Neural progenitor cell (in vitro differentiated cells): ENCODE data around the gene ARMCX1. TPM values are rescaled to one million over a fixed set of nuclear protein-coding genes. Genes with fewer than 3 reads are reported as not detected.
"Not testable (repeated sequence)": the region's sequence is repeated elsewhere in the genome, so short reads cannot be mapped to it uniquely, and the experiment has no call there.

Experiments used
- DNase-seq: peaks from one replicate; pipeline ENCODE4 v3.0.0-alpha.2; 2016; ENCODE audit warnings: low spot score
- H2AFZ ChIP-seq: fragments of 200-600 bp; sonication (generic); replicated peaks from 2 replicates; pipeline ENCODE4 v1.6.1; 2016; ENCODE audit warnings: antibody characterized with exemption
- H3F3A ChIP-seq: fragments of 200-600 bp; sonication (generic); 2 replicates; pipeline ENCODE4 v1.6.1; 2016; ENCODE audit warnings: antibody characterized with exemption, low read depth
- H3K27ac ChIP-seq: fragments of 200-600 bp; sonication (generic); 2 replicates; pipeline ENCODE4 v1.5.1; 2016; ENCODE audit warnings: mild to moderate bottlenecking
- H3K27me3 ChIP-seq: fragments of 200-600 bp; sonication (generic); 2 replicates; pipeline ENCODE4 v1.6.1; 2016; ENCODE audit warnings: mild to moderate bottlenecking, moderate library complexity
- H3K36me3 ChIP-seq: fragments of 200-600 bp; sonication (generic); 2 replicates; pipeline ENCODE4 v1.5.1; 2016
- H3K4me1 ChIP-seq: fragments of 200-600 bp; sonication (generic); 2 replicates; pipeline ENCODE4 v1.6.1; 2016; ENCODE audit warnings: mixed run types
- H3K4me2 ChIP-seq: fragments of 200-600 bp; sonication (generic); 2 replicates; pipeline ENCODE4 v1.6.1; 2016
- H3K4me3 ChIP-seq: fragments of 200-600 bp; sonication (generic); 2 replicates; pipeline ENCODE4 v1.5.1; 2016
- H3K79me2 ChIP-seq: fragments of 200-600 bp; sonication (generic); 2 replicates; pipeline ENCODE4 v1.6.1; 2016; ENCODE audit warnings: low read depth
- H3K9ac ChIP-seq: fragments of 200-600 bp; sonication (generic); 2 replicates; pipeline ENCODE4 v1.6.1; 2016
- H3K9me3 ChIP-seq: fragments of 200-600 bp; sonication (generic); 2 replicates; pipeline ENCODE4 v1.5.1; 2016; ENCODE audit warnings: low read depth
- H4K20me1 ChIP-seq: fragments of 200-600 bp; sonication (generic); 2 replicates; pipeline ENCODE4 v1.6.1; 2016; ENCODE audit warnings: low read depth
- H3K27ac Mint-ChIP-seq: 3 replicates; pipeline ENCODE4 v1.8.0; 2021; ENCODE audit warnings: mixed read lengths
- H3K27me3 Mint-ChIP-seq: 2 replicates; pipeline ENCODE4 v1.8.0; 2022; ENCODE audit warnings: low read depth, mild to moderate bottlenecking, inconsistent platforms, moderate library complexity, mixed read lengths; ENCODE audit not compliant: insufficient read depth
- H3K36me3 Mint-ChIP-seq: 3 replicates; pipeline ENCODE4 v1.8.0; 2021; ENCODE audit warnings: mixed read lengths
- H3K4me1 Mint-ChIP-seq: 3 replicates; pipeline ENCODE4 v1.8.0; 2021; ENCODE audit warnings: mixed read lengths
- H3K4me3 Mint-ChIP-seq: 3 replicates; pipeline ENCODE4 v1.8.0; 2021; ENCODE audit warnings: mild to moderate bottlenecking, moderate library complexity, mixed read lengths
- H3K9me3 Mint-ChIP-seq: 3 replicates; pipeline ENCODE4 v1.8.0; 2020; ENCODE audit warnings: mixed read lengths
- EZH2 ChIP-seq: fragments of 200-600 bp; sonication (generic); IDR thresholded peaks from 2 replicates; pipeline ENCODE4 v1.6.1; 2017; ENCODE audit warnings: antibody characterized with exemption, mild to moderate bottlenecking, moderate library complexity
- EZH2phosphoT487 ChIP-seq: fragments of 200-600 bp; sonication (generic); IDR thresholded peaks from 2 replicates; pipeline ENCODE4 v1.6.1; 2017; ENCODE audit warnings: antibody characterized with exemption
- total RNA-seq: library from RNA; depleted of rRNA; stranded (reverse); fragments of >200 nt; gene quantifications from 2 replicates; pipeline ENCODE4 v1.2.3, GENCODE V29; 2015; ENCODE audit warnings: low replicate concordance
- TF ChIP-seq, protein P1 (sequence below): fragments of 200-600 bp; sonication (generic); IDR thresholded peaks from 2 replicates; pipeline ENCODE4 v1.5.1; 2017; ENCODE audit warnings: antibody characterized with exemption, mild to moderate bottlenecking

Gene ARMCX1
- total RNA-seq, result 30.8 and 41.9 TPM in 2 replicates

GRCh38 chrX:101550362-101550750 is at the start of gene ARMCX1:
Gene ARMCX1, plus strand, starts transcription at chrX:101550547. Its CDS starts 2,384 bp downstream, at chrX:101552931.
- Histone ChIP-seq H3K4me1 (no peaks in the 10 kb centered on the region), H3K27me3 (no peaks in the 10 kb centered on the region), H3K27ac (peak within 1 kb of the TSS; percentile 68), H3K9ac (no peak within 1 kb of the TSS), H3K4me3 (peak within 1 kb of the TSS; percentile 52), H3K79me2 (no peaks in the 10 kb centered on the region), H3K4me2 (peak within 1 kb of the TSS; percentile 64), H3K36me3 (no peaks in the 10 kb centered on the region), H3K9me3 (no peaks in the 10 kb centered on the region), H2AFZ (peak within 1 kb of the TSS; percentile 44), H3F3A (peaks cover 4% of the 10 kb centered on the region), H4K20me1 (no peaks in the 10 kb centered on the region)
- peaks cover 6% of the 10 kb centered on the region for H3K9me3 Mint-ChIP-seq
- H3K27me3 Mint-ChIP-seq, result peaks cover 5% of the 10 kb centered on the region
- H3K4me3 Mint-ChIP-seq, result peak within 1 kb of the TSS; percentile 78
- peaks cover 2% of the 10 kb centered on the region for H3K4me1 Mint-ChIP-seq
- peak; percentile 66 for DNase-seq
- peaks cover 11% of the 10 kb centered on the region for H3K36me3 Mint-ChIP-seq
- no peak for TF ChIP-seq EZH2
- TF ChIP-seq, protein P1, sequence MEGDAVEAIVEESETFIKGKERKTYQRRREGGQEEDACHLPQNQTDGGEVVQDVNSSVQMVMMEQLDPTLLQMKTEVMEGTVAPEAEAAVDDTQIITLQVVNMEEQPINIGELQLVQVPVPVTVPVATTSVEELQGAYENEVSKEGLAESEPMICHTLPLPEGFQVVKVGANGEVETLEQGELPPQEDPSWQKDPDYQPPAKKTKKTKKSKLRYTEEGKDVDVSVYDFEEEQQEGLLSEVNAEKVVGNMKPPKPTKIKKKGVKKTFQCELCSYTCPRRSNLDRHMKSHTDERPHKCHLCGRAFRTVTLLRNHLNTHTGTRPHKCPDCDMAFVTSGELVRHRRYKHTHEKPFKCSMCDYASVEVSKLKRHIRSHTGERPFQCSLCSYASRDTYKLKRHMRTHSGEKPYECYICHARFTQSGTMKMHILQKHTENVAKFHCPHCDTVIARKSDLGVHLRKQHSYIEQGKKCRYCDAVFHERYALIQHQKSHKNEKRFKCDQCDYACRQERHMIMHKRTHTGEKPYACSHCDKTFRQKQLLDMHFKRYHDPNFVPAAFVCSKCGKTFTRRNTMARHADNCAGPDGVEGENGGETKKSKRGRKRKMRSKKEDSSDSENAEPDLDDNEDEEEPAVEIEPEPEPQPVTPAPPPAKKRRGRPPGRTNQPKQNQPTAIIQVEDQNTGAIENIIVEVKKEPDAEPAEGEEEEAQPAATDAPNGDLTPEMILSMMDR, result no peak
- TF ChIP-seq EZH2phosphoT487, result no peak
- H3K27ac Mint-ChIP-seq, result peak within 1 kb of the TSS; percentile 62

DNA sequence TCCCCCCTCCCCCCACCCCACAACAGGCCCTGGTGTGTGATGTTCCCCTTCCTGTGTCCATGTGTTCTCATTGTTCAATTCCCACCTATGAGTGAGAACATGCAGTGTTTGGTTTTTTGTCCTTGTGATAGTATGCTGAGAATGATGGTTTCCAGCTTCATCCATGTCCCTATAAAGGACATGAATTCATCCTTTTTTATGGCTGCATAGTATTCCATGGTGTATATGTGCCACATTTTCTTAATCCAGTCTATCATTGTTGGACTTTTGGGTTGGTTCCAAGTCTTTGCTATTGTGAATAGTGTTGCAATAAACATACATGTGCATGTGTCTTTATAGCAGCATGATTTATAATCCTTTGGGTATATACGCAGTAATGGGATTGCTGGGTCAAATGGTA is 47.4 kb upstream of the ARMCX1 start:
- not testable (repeated sequence) for H4K20me1 ChIP-seq

GRCh38 chrX:101507372-101507771 is 43.0 kb upstream of the ARMCX1 start:
- Mint-ChIP-seq H3K36me3 (no peaks in the 10 kb centered on the region), H3K4me3 (no peak overlapping the region), H3K9me3 (peaks cover 1% of the 10 kb centered on the region), H3K27me3 (no peaks in the 10 kb centered on the region), H3K27ac (no peak overlapping the region), H3K4me1 (no peaks in the 10 kb centered on the region)
- no peak overlapping the region for H3K9ac ChIP-seq
- H3K36me3 ChIP-seq, result no peaks in the 10 kb centered on the region
- H2AFZ ChIP-seq, result no peak overlapping the region
- no peaks in the 10 kb centered on the region for H3F3A ChIP-seq
- no peaks in the 10 kb centered on the region for H4K20me1 ChIP-seq
- no peak for DNase-seq
- no peaks in the 10 kb centered on the region for H3K27me3 ChIP-seq
- H3K79me2 ChIP-seq, result no peaks in the 10 kb centered on the region
- no peaks in the 10 kb centered on the region for H3K9me3 ChIP-seq
- no peak overlapping the region for H3K4me2 ChIP-seq
- H3K27ac ChIP-seq, result no peak overlapping the region
- no peak overlapping the region for H3K4me3 ChIP-seq
- no peaks in the 10 kb centered on the region for H3K4me1 ChIP-seq
- TF ChIP-seq EZH2 (no peak), EZH2phosphoT487 (no peak)
- TF ChIP-seq, protein P1, result no peak

More for the DNA sequence above, 47.4 kb upstream of the ARMCX1 start:
- H3K36me3 ChIP-seq, H3K36me3 Mint-ChIP-seq, DNase-seq, H3K9ac ChIP-seq, H3K4me2 ChIP-seq, H3K4me1 ChIP-seq, H3K9me3 ChIP-seq, H3K4me1 Mint-ChIP-seq, H3K27ac ChIP-seq, H3K27me3 Mint-ChIP-seq, H3K27me3 ChIP-seq, H3K27ac Mint-ChIP-seq, H3K4me3 Mint-ChIP-seq, H3K4me3 ChIP-seq, H3K79me2 ChIP-seq, H3F3A ChIP-seq, H2AFZ ChIP-seq, H3K9me3 Mint-ChIP-seq: not testable (repeated sequence)

DNA sequence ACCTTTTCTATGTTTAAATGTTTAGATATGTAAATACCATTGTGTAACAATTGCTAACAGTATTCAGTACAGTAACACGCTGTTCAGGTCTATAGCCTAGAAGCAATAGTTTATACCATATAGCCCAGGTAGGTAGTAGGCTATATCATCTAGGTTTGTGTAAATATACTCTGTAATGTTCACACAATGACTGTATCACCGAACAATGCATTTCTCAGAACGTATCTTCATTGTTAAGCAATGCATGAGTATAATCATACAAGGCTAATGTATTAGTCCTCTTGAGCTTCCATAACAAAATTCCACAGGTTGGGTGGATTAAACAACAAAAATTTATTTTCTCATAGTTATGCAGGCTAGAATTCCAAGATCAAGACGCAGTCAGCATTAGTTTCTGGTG is 42.4 kb upstream of the ARMCX1 start:
- no peaks in the 10 kb centered on the region for H3K27me3 Mint-ChIP-seq
- H2AFZ ChIP-seq, result no peak overlapping the region
- no peak overlapping the region for H3K4me3 Mint-ChIP-seq
- H4K20me1 ChIP-seq, result no peaks in the 10 kb centered on the region
- no peak for TF ChIP-seq EZH2phosphoT487
- TF ChIP-seq, protein P1, result no peak
- no peak for TF ChIP-seq EZH2
- H3K4me3 ChIP-seq, result no peak overlapping the region
- H3K9ac ChIP-seq, result no peak overlapping the region
- no peaks in the 10 kb centered on the region for H3K4me1 Mint-ChIP-seq
- no peak overlapping the region for H3K4me2 ChIP-seq
- DNase-seq, result no peak
- H3K9me3 ChIP-seq, result no peaks in the 10 kb centered on the region
- no peaks in the 10 kb centered on the region for H3K36me3 ChIP-seq
- no peaks in the 10 kb centered on the region for H3K4me1 ChIP-seq
- H3F3A ChIP-seq, result no peaks in the 10 kb centered on the region
- no peaks in the 10 kb centered on the region for H3K36me3 Mint-ChIP-seq
- no peaks in the 10 kb centered on the region for H3K79me2 ChIP-seq
- no peaks in the 10 kb centered on the region for H3K9me3 Mint-ChIP-seq
- H3K27ac ChIP-seq, result no peak overlapping the region
- H3K27me3 ChIP-seq, result no peaks in the 10 kb centered on the region
- H3K27ac Mint-ChIP-seq, result no peak overlapping the region
